ENCODE measurements around the gene BRF1. TPM values are rescaled to one million over a fixed set of nuclear protein-coding genes. Genes with fewer than 3 reads are reported as not detected.
A peak's percentile ranks its signal among the peaks of the same experiment; 100 is the strongest.

The BRF1 gene
- total RNA-seq, 2 experiments from 2014 or later: 23.7 to 26.4 TPM

GRCh38 chr14:105192866-105193731 is 107.7 kb downstream of the BRF1 start:
- BruUV-seq (replicated peaks): no TSS peak
- peaks cover 22% of the 10 kb centered on the region for H3K4me1 ChIP-seq (ENCODE audit: insufficient read depth, low read length, poor library complexity, severe bottlenecking)
- ChIA-PET POLR2A (interaction anchor here (1.5 kb wide), 1 partner anchor 17 kb away, joined by 4 read pairs; no protein-coding TSS in a partner anchor), CTCF (ENCODE audit: unreplicated experiment) (no interaction called here)
- H3K36me3 ChIP-seq (ENCODE audit: insufficient read depth, low read length): no peaks in the 10 kb centered on the region
- H3K9me3 ChIP-seq (ENCODE audit: low read length): no peaks in the 10 kb centered on the region
- no peak overlapping the region for H3K27ac ChIP-seq (ENCODE audit: low read depth, low read length, poor library complexity, severe bottlenecking)
- no peak for DNase-seq (ENCODE audit: low spot score)
- TF ChIP-seq, protein P1, sequence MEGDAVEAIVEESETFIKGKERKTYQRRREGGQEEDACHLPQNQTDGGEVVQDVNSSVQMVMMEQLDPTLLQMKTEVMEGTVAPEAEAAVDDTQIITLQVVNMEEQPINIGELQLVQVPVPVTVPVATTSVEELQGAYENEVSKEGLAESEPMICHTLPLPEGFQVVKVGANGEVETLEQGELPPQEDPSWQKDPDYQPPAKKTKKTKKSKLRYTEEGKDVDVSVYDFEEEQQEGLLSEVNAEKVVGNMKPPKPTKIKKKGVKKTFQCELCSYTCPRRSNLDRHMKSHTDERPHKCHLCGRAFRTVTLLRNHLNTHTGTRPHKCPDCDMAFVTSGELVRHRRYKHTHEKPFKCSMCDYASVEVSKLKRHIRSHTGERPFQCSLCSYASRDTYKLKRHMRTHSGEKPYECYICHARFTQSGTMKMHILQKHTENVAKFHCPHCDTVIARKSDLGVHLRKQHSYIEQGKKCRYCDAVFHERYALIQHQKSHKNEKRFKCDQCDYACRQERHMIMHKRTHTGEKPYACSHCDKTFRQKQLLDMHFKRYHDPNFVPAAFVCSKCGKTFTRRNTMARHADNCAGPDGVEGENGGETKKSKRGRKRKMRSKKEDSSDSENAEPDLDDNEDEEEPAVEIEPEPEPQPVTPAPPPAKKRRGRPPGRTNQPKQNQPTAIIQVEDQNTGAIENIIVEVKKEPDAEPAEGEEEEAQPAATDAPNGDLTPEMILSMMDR (conservative IDR thresholded peaks at IDR 0.05; ENCODE audit: low read length): no peak
- no peak for TF ChIP-seq EZH2phosphoT487 (IDR thresholded peaks at IDR 0.05; ENCODE audit: borderline replicate concordance, low read depth, low read length)
- H3K9me2 ChIP-seq (ENCODE audit: insufficient read depth, low read length): no peaks in the 10 kb centered on the region
- H3K79me2 ChIP-seq (ENCODE audit: insufficient read depth, low read depth, low read length): no peaks in the 10 kb centered on the region
- no peaks in the 10 kb centered on the region for H4K20me1 ChIP-seq (ENCODE audit: insufficient read depth, low read length)
- H3K4me3 ChIP-seq (ENCODE audit: low read depth, low read length, poor library complexity, severe bottlenecking): no peak overlapping the region
- H3K4me2 ChIP-seq (ENCODE audit: low read length): peak overlapping the region; percentile 65
- peak overlapping the region; percentile 79; the same call in 1 of the 2 replicates for H2AFZ ChIP-seq (ENCODE audit: low read length)
- intact Hi-C loops (cut with micrococcal nuclease; ENCODE audit: unreplicated experiment): no loop called here

GRCh38 chr14:105187935-105188524 is 112.8 kb downstream of the BRF1 start:
- no TSS peak for BruUV-seq (replicated peaks)
- intact Hi-C loops (cut with micrococcal nuclease; ENCODE audit: unreplicated experiment): no loop called here

More at GRCh38 chr14:105187935-105188524, 112.8 kb downstream of the BRF1 start:
- ChIA-PET CTCF (ENCODE audit: unreplicated experiment) (no interaction called here), POLR2A (no interaction called here)
- Histone ChIP-seq H3K4me1 (ENCODE audit: insufficient read depth, low read length, poor library complexity, severe bottlenecking) (no peaks in the 10 kb centered on the region), H3K4me3 (ENCODE audit: low read depth, low read length, poor library complexity, severe bottlenecking) (no peak overlapping the region), H4K20me1 (ENCODE audit: insufficient read depth, low read length) (no peaks in the 10 kb centered on the region), H3K27ac (ENCODE audit: low read depth, low read length, poor library complexity, severe bottlenecking) (no peak overlapping the region), H3K4me2 (ENCODE audit: low read length) (no peak overlapping the region), H3K79me2 (ENCODE audit: insufficient read depth, low read depth, low read length) (no peaks in the 10 kb centered on the region), H2AFZ (ENCODE audit: low read length) (no peak overlapping the region), H3K36me3 (ENCODE audit: insufficient read depth, low read length) (no peaks in the 10 kb centered on the region), H3K9me2 (ENCODE audit: insufficient read depth, low read length) (no peaks in the 10 kb centered on the region), H3K9me3 (ENCODE audit: low read length) (no peaks in the 10 kb centered on the region)
- no peak for TF ChIP-seq EZH2phosphoT487 (IDR thresholded peaks at IDR 0.05; ENCODE audit: borderline replicate concordance, low read depth, low read length)
- TF ChIP-seq, protein P1 (conservative IDR thresholded peaks at IDR 0.05; ENCODE audit: low read length): 0 out of 2 replicates have a peak, but pooled peaks have one; percentile 13
- no peak for DNase-seq (ENCODE audit: low spot score)

All from OCI-LY7 (cell line).